GM23338 (cell line): Measurements from ENCODE around the gene EMID1. TPM values are rescaled to one million over a fixed set of nuclear protein-coding genes. Genes with fewer than 3 reads are reported as not detected.

Experiments used
- ATAC-seq: fragments of 200-7000 bp; cut with Tn5 transposase; 3 replicates; pipeline ENCODE4 v1.9.1; 2020
- DNase-seq: peaks from one replicate; pipeline ENCODE4 v3.0.0-alpha.2; 2015; ENCODE audit warnings: low spot score
- H2AFZ ChIP-seq: fragments of 200-600 bp; sonication (generic); 2 replicates; pipeline ENCODE4 v1.8.0; 2016; ENCODE audit warnings: antibody characterized with exemption, mild to moderate bottlenecking, moderate library complexity
- H3F3A ChIP-seq: fragments of 200-600 bp; sonication (generic); replicated peaks from 2 replicates; pipeline ENCODE4 v1.8.0; 2017; ENCODE audit warnings: antibody characterized with exemption, mixed run types, low read depth
- H3K27ac ChIP-seq: fragments of 200-600 bp; sonication (generic); 2 replicates; pipeline ENCODE4 v1.6.1; 2016; ENCODE audit warnings: low read depth
- H3K27me3 ChIP-seq: fragments of 200-600 bp; sonication (generic); 2 replicates; pipeline ENCODE4 v1.8.0; 2016; ENCODE audit warnings: mild to moderate bottlenecking, mixed run types, moderate library complexity; ENCODE audit not compliant: insufficient read depth
- H3K36me3 ChIP-seq: fragments of 200-600 bp; sonication (generic); 2 replicates; pipeline ENCODE4 v1.8.0; 2016; ENCODE audit warnings: mild to moderate bottlenecking; ENCODE audit not compliant: insufficient read depth
- H3K4me1 ChIP-seq: fragments of 200-600 bp; sonication (generic); 2 replicates; pipeline ENCODE4 v1.8.0; 2016; ENCODE audit warnings: mild to moderate bottlenecking, moderate library complexity; ENCODE audit not compliant: insufficient read depth
- H3K4me2 ChIP-seq: fragments of 200-600 bp; sonication (generic); 2 replicates; pipeline ENCODE4 v1.7.1; 2017; ENCODE audit warnings: mixed run types
- H3K4me3 ChIP-seq: fragments of 200-600 bp; sonication (generic); 2 replicates; pipeline ENCODE4 v1.6.1; 2016; ENCODE audit warnings: mixed run types
- H3K79me2 ChIP-seq: fragments of 200-600 bp; sonication (generic); replicated peaks from 2 replicates; pipeline ENCODE4 v1.8.0; 2017; ENCODE audit warnings: mild to moderate bottlenecking; ENCODE audit not compliant: insufficient read depth
- H3K9me2 ChIP-seq: fragments of 200-600 bp; sonication (generic); 2 replicates; pipeline ENCODE4 v1.8.0; 2017; ENCODE audit not compliant: insufficient read depth
- H4K20me1 ChIP-seq: fragments of 200-600 bp; sonication (generic); replicated peaks from 2 replicates; pipeline ENCODE4 v1.8.0; 2017; ENCODE audit warnings: mild to moderate bottlenecking; ENCODE audit not compliant: insufficient read depth
- H3K27ac Mint-ChIP-seq: 2 replicates; pipeline ENCODE4 v1.8.0; 2020; ENCODE audit warnings: inconsistent platforms, mild to moderate bottlenecking, moderate library complexity, mixed read lengths
- H3K27me3 Mint-ChIP-seq: 3 replicates; pipeline ENCODE4 v1.8.0; 2022; ENCODE audit warnings: low read depth, mild to moderate bottlenecking, moderate library complexity, mixed read lengths, inconsistent platforms; ENCODE audit not compliant: insufficient read depth, poor library complexity
- H3K36me3 Mint-ChIP-seq: 3 replicates; pipeline ENCODE4 v1.8.0; 2021; ENCODE audit warnings: low read depth, mild to moderate bottlenecking, inconsistent platforms, moderate library complexity, mixed read lengths
- H3K4me1 Mint-ChIP-seq: 3 replicates; pipeline ENCODE4 v1.8.0; 2020; ENCODE audit warnings: mild to moderate bottlenecking, inconsistent platforms, mixed read lengths
- H3K4me3 Mint-ChIP-seq: 3 replicates; pipeline ENCODE4 v1.8.0; 2021; ENCODE audit warnings: moderate library complexity, mild to moderate bottlenecking, inconsistent platforms, mixed read lengths
- H3K9me3 Mint-ChIP-seq: 3 replicates; pipeline ENCODE4 v1.8.0; 2020; ENCODE audit warnings: moderate library complexity, mild to moderate bottlenecking, inconsistent platforms, mixed read lengths
- CREB1 ChIP-seq: fragments of 250-450 bp; sonication (Bioruptor Pico); IDR thresholded peaks from 2 replicates; pipeline ENCODE4 v1.5.0; 2020; ENCODE audit warnings: low read depth, mild to moderate bottlenecking, moderate library complexity
- EZH2 ChIP-seq: fragments of 200-600 bp; sonication (generic); IDR thresholded peaks from one replicate; pipeline ENCODE4 v1.8.0; 2017; ENCODE audit warnings: antibody characterized with exemption, mild to moderate bottlenecking, low read depth; ENCODE audit not compliant: unreplicated experiment
- EZH2phosphoT487 ChIP-seq: fragments of 200-600 bp; sonication (generic); IDR thresholded peaks from one replicate; pipeline ENCODE4 v1.8.1; 2018; ENCODE audit warnings: antibody characterized with exemption; ENCODE audit not compliant: unreplicated experiment
- JUNB ChIP-seq: IDR thresholded peaks from one replicate; pipeline ENCODE4 v1.6.1; 2016; ENCODE audit warnings: antibody characterized with exemption; ENCODE audit not compliant: unreplicated experiment
- NANOG ChIP-seq: IDR thresholded peaks from 2 replicates; pipeline ENCODE4 v1.6.1; 2016; ENCODE audit warnings: antibody characterized with exemption, borderline replicate concordance
- POLR2AphosphoS5 ChIP-seq: IDR thresholded peaks from 2 replicates; pipeline ENCODE4 v1.6.1; 2016; ENCODE audit warnings: antibody characterized with exemption, low read depth
- STAT1 ChIP-seq: IDR thresholded peaks from one replicate; pipeline ENCODE4 v1.6.1; 2016; ENCODE audit warnings: antibody characterized with exemption; ENCODE audit not compliant: unreplicated experiment
- ZNF114 ChIP-seq: fragments of 250-450 bp; sonication (Bioruptor Pico); IDR thresholded peaks from 2 replicates; pipeline ENCODE4 v1.5.0; 2020; ENCODE audit warnings: mild to moderate bottlenecking, moderate library complexity
- ZNF331 ChIP-seq: fragments of 250-450 bp; sonication (Bioruptor Pico); IDR thresholded peaks from 2 replicates; pipeline ENCODE4 v1.5.0; 2020; ENCODE audit warnings: low read depth, mild to moderate bottlenecking, moderate library complexity
- polyA plus RNA-seq: library from polyadenylated mRNA; unstranded; fragments of >200 nt; fragmentation: Nextera tagmentation; extraction: Ambion mirVana; gene quantifications from 2 replicates; pipeline ENCODE4 v1.2.1, GENCODE V29; 2016
- total RNA-seq: library from RNA; depleted of rRNA; stranded (reverse); fragments of >200 nt; shearing (Covaris generic); gene quantifications from 2 replicates; pipeline ENCODE4 v1.2.3, GENCODE V29; 2014
- TF ChIP-seq, protein P1 (sequence below): IDR thresholded peaks from one replicate; pipeline ENCODE4 v1.6.1; 2018; ENCODE audit warnings: antibody characterized with exemption; ENCODE audit not compliant: unreplicated experiment
- TF ChIP-seq, protein P2 (sequence below), 2 experiments: fragments of 200-600 bp in 1 of 2; sonication (generic) in 1 of 2; conservative IDR thresholded peaks; 2 replicates each; pipeline versions ENCODE4 v1.5.1 to v1.6.1; 2016 to 2017; ENCODE audit warnings: antibody characterized with exemption in 2 of 2, low read depth in 2 of 2, mild to moderate bottlenecking in 2 of 2, moderate library complexity in 1 of 2

The EMID1 gene
- total and polyA plus RNA-seq, 2 experiments from 2014 or later: 3.0 to 13.4 TPM

DNA sequence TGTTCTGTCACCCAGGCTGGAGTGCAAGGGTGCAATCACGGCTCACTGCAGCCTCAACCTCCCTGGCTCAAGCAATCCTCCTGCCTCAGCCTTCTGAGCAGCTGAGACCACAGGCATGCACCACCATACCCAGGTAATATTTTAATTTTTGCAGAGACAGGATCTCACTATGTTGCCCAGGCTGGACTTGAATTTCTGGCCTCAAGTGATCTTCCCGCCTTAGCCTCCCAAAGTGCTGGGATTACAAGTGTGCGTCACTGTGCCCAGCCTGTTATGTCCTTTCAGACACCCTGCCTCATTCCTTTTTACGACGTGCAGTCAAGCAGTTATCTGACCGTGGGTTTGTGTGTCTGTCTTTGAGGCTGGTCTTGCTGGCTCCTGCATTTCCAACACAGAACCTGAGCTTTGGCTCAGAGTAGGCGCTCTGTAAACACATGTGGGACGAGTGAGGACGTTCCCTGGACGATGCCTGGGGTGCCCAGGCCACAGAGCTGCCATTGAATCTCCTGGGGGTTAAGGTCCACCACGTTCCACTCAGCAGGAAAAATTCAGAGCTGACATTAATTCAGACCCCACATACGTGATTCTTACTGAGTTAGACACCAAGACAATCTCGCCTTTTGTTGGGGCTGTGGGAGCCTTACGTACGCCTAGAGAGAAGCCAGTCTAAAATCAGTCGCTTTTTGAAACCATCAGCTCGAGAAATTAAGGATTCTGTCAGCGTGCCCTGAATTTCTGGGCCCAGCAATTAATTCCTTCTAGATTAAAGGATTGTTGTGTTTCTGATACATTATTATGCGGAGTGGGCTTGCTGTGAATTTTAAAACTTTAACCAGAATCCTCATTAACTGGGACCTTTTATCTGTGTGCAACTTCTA is 21.5 kb upstream of the EMID1 start:
- Mint-ChIP-seq H3K9me3 (no peaks in the 10 kb centered on the region), H3K27me3 (peaks cover 3% of the 10 kb centered on the region), H3K36me3 (no peaks in the 10 kb centered on the region), H3K4me3 (no peak overlapping the region), H3K27ac (no peak overlapping the region), H3K4me1 (peaks cover 9% of the 10 kb centered on the region; the same call in 2 of the 3 replicates)
- Histone ChIP-seq H4K20me1 (no peaks in the 10 kb centered on the region), H3F3A (no peaks in the 10 kb centered on the region), H3K4me1 (no peaks in the 10 kb centered on the region; the same call in 1 of the 2 replicates), H2AFZ (no peak overlapping the region), H3K4me2 (no peak overlapping the region), H3K27ac (0 out of 2 replicates have a peak overlapping the region, but pooled peaks have one; percentile 32), H3K36me3 (no peaks in the 10 kb centered on the region), H3K79me2 (no peaks in the 10 kb centered on the region), H3K9me2 (no peaks in the 10 kb centered on the region), H3K4me3 (no peak overlapping the region), H3K27me3 (no peaks in the 10 kb centered on the region)
- DNase-seq: no peak
- TF ChIP-seq ZNF331 (CRISPR knock-in tag) (no peak), EZH2phosphoT487 (no peak), ZNF114 (CRISPR knock-in tag) (no peak), STAT1 (no peak), JUNB (no peak)
- TF ChIP-seq, protein P1, sequence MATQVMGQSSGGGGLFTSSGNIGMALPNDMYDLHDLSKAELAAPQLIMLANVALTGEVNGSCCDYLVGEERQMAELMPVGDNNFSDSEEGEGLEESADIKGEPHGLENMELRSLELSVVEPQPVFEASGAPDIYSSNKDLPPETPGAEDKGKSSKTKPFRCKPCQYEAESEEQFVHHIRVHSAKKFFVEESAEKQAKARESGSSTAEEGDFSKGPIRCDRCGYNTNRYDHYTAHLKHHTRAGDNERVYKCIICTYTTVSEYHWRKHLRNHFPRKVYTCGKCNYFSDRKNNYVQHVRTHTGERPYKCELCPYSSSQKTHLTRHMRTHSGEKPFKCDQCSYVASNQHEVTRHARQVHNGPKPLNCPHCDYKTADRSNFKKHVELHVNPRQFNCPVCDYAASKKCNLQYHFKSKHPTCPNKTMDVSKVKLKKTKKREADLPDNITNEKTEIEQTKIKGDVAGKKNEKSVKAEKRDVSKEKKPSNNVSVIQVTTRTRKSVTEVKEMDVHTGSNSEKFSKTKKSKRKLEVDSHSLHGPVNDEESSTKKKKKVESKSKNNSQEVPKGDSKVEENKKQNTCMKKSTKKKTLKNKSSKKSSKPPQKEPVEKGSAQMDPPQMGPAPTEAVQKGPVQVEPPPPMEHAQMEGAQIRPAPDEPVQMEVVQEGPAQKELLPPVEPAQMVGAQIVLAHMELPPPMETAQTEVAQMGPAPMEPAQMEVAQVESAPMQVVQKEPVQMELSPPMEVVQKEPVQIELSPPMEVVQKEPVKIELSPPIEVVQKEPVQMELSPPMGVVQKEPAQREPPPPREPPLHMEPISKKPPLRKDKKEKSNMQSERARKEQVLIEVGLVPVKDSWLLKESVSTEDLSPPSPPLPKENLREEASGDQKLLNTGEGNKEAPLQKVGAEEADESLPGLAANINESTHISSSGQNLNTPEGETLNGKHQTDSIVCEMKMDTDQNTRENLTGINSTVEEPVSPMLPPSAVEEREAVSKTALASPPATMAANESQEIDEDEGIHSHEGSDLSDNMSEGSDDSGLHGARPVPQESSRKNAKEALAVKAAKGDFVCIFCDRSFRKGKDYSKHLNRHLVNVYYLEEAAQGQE: no peak
- no peak for ATAC-seq

DNA sequence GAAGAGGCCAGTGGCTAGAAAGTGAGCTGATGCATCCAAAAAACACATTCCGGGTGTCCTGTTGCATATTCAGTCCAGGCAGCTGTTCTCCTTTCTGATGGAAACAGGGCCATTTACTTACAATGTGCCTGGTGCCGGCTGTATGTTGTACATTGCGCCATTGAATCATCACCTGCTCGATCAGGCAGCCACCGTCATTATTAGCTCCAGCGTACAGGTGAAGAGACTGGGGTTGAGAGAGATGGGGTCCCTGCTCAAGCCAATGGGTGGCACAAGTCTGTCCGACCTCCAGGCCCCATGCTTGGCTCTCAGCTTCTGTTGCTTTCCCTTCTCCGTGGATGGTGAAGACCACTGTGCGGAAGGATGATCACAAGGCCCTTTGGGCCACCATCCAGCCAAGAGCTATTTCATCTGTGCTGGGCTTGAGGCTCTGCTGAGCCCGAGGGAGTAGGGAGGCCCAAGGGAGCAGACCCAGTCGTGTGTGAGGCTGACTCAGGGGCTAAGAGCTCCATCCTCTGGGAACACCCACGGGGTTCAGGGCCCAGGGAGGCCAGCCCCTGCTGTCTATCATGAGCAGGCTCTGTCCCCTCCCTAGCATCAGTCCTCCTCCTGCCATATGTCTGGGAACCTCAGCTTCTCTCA is 20.7 kb upstream of the EMID1 start:
- DNase-seq (no peak), ATAC-seq (no peak)
- Histone ChIP-seq H3K27me3 (no peaks in the 10 kb centered on the region), H3K4me2 (no peak overlapping the region), H3K9me2 (no peaks in the 10 kb centered on the region), H3K4me3 (no peak overlapping the region), H2AFZ (no peak overlapping the region; the same call in 1 of the 2 replicates), H3K27ac (no peak overlapping the region), H4K20me1 (no peaks in the 10 kb centered on the region), H3F3A (no peaks in the 10 kb centered on the region), H3K79me2 (no peaks in the 10 kb centered on the region), H3K4me1 (no peaks in the 10 kb centered on the region; the same call in 1 of the 2 replicates), H3K36me3 (no peaks in the 10 kb centered on the region)
- Mint-ChIP-seq H3K9me3 (no peaks in the 10 kb centered on the region), H3K4me3 (no peak overlapping the region), H3K27me3 (peaks cover 3% of the 10 kb centered on the region), H3K36me3 (no peaks in the 10 kb centered on the region), H3K27ac (no peak overlapping the region), H3K4me1 (peaks cover 9% of the 10 kb centered on the region; the same call in 2 of the 3 replicates)
- TF ChIP-seq CREB1 (CRISPR knock-in tag): no peak
- TF ChIP-seq POLR2AphosphoS5: no peak
- TF ChIP-seq NANOG: no peak
- TF ChIP-seq, protein P2, sequence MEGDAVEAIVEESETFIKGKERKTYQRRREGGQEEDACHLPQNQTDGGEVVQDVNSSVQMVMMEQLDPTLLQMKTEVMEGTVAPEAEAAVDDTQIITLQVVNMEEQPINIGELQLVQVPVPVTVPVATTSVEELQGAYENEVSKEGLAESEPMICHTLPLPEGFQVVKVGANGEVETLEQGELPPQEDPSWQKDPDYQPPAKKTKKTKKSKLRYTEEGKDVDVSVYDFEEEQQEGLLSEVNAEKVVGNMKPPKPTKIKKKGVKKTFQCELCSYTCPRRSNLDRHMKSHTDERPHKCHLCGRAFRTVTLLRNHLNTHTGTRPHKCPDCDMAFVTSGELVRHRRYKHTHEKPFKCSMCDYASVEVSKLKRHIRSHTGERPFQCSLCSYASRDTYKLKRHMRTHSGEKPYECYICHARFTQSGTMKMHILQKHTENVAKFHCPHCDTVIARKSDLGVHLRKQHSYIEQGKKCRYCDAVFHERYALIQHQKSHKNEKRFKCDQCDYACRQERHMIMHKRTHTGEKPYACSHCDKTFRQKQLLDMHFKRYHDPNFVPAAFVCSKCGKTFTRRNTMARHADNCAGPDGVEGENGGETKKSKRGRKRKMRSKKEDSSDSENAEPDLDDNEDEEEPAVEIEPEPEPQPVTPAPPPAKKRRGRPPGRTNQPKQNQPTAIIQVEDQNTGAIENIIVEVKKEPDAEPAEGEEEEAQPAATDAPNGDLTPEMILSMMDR (conservative IDR thresholded peaks at IDR 0.05; ENCODE audit: low read depth in 2 of 2): no peak
- TF ChIP-seq ZNF331 (CRISPR knock-in tag): no peak
- TF ChIP-seq EZH2: no peak
- no peak for TF ChIP-seq STAT1
- no peak for TF ChIP-seq ZNF114 (CRISPR knock-in tag)
- no peak for TF ChIP-seq JUNB
